IMR-90 (cell line): ENCODE data around the gene MFRP. TPM values are rescaled to one million over a fixed set of nuclear protein-coding genes. Genes with fewer than 3 reads are reported as not detected.

Experiments used
- ATAC-seq: fragments of 200-7000 bp; cut with Tn5 transposase; 2 replicates; pipeline ENCODE4 v1.9.1; 2020; ENCODE audit warnings: low read depth, mild to moderate bottlenecking, moderate library complexity
- BruUV-seq: library from RNA; stranded (reverse); fragments of 400-500 nt; replicated peaks from 2 replicates; lab custom pipeline; 2021; lab: Mats Ljungman, UMichigan
- CTCF ChIA-PET: fragments of 300-600 bp; formaldehyde crosslinking; extraction: SDS; loops from one replicate; lab custom pipeline; 2021; ENCODE audit warnings: antibody characterized with exemption; lab: Yijun Ruan, JAX
- POLR2A ChIA-PET: fragments of 300-600 bp; sonication (Branson Sonifier 250); formaldehyde crosslinking; loops from one replicate; lab custom pipeline; 2022; ENCODE audit warnings: antibody characterized with exemption; ENCODE audit not compliant: unreplicated experiment; lab: Charles Lee
- DNase-seq: peaks from one replicate; pipeline ENCODE4 v3.0.0; 2013
- H2AFZ ChIP-seq: replicated peaks from 2 replicates; pipeline ENCODE3; 2013; ENCODE audit warnings: low read length, mild to moderate bottlenecking; ENCODE audit not compliant: poor library complexity
- H2AK5ac ChIP-seq: 2 replicates; pipeline ENCODE4 v1.6.1; 2013; ENCODE audit warnings: low read depth, low read length, inconsistent platforms
- H2AK9ac ChIP-seq: replicated peaks from 2 replicates; pipeline ENCODE3; 2013; ENCODE audit warnings: mild to moderate bottlenecking, low read depth, low read length, moderate library complexity; ENCODE audit not compliant: poor library complexity
- H2BK120ac ChIP-seq: 2 replicates; pipeline ENCODE4 v1.6.1; 2013; ENCODE audit warnings: low read depth, low read length, inconsistent platforms
- H2BK15ac ChIP-seq: 3 replicates; pipeline ENCODE4 v1.6.1; 2013; ENCODE audit warnings: low read depth, low read length, inconsistent platforms
- H2BK20ac ChIP-seq: 2 replicates; pipeline ENCODE4 v1.6.1; 2013; ENCODE audit warnings: low read depth, mild to moderate bottlenecking, inconsistent platforms, low read length, moderate library complexity
- H2BK5ac ChIP-seq: 2 replicates; pipeline ENCODE4 v1.6.1; 2013; ENCODE audit warnings: mild to moderate bottlenecking, low read depth, low read length, inconsistent platforms; ENCODE audit not compliant: poor library complexity, severe bottlenecking
- H3K14ac ChIP-seq: replicated peaks from 2 replicates; pipeline ENCODE4 v1.6.1; 2013; ENCODE audit warnings: low read depth, low read length, inconsistent platforms
- H3K18ac ChIP-seq: 2 replicates; pipeline ENCODE4 v1.6.1; 2013; ENCODE audit warnings: low read depth, low read length, control low read depth
- H3K23ac ChIP-seq: 2 replicates; pipeline ENCODE4 v1.6.1; 2013; ENCODE audit warnings: low read depth, low read length, inconsistent platforms
- H3K27ac ChIP-seq: 2 replicates; pipeline ENCODE4 v1.5.1; 2013; ENCODE audit warnings: mild to moderate bottlenecking, control low read depth, low read length; ENCODE audit not compliant: insufficient read depth
- H3K27me3 ChIP-seq: 2 replicates; pipeline ENCODE4 v1.6.1; 2013; ENCODE audit warnings: low read length; ENCODE audit not compliant: control insufficient read depth, insufficient read depth
- H3K36me3 ChIP-seq: 2 replicates; pipeline ENCODE4 v1.6.1; 2013; ENCODE audit warnings: low read length, mixed read lengths; ENCODE audit not compliant: control insufficient read depth, insufficient read depth
- H3K4ac ChIP-seq: 2 replicates; pipeline ENCODE4 v1.6.1; 2013; ENCODE audit warnings: low read depth, low read length, inconsistent platforms
- H3K4me1 ChIP-seq: 2 replicates; pipeline ENCODE4 v1.6.1; 2013; ENCODE audit warnings: low read length, mixed read lengths; ENCODE audit not compliant: control insufficient read depth, insufficient read depth
- H3K4me2 ChIP-seq: 2 replicates; pipeline ENCODE4 v1.6.1; 2013; ENCODE audit warnings: low read depth, mild to moderate bottlenecking, control low read depth, low read length, moderate library complexity
- H3K4me3 ChIP-seq: 2 replicates; pipeline ENCODE4 v1.5.1; 2013; ENCODE audit warnings: low read depth, mild to moderate bottlenecking, control low read depth, low read length, moderate library complexity; ENCODE audit not compliant: insufficient read depth
- H3K56ac ChIP-seq: 2 replicates; pipeline ENCODE4 v1.6.1; 2013; ENCODE audit warnings: low read length, inconsistent platforms; ENCODE audit not compliant: insufficient read depth; ENCODE audit errors: extremely low read depth
- H3K79me1 ChIP-seq, 2 experiments: 2 replicates each; pipeline ENCODE4 v1.6.1; 2013; ENCODE audit warnings: low read length in 2 of 2, inconsistent platforms in 1 of 2, low read depth in 1 of 2
- H3K9ac ChIP-seq: 2 replicates; pipeline ENCODE4 v1.6.1; 2013; ENCODE audit warnings: low read depth, low read length, control low read depth
- H3K9me1 ChIP-seq: 2 replicates; pipeline ENCODE4 v1.6.1; 2013; ENCODE audit warnings: low read length, inconsistent platforms; ENCODE audit not compliant: insufficient read depth
- H3K9me3 ChIP-seq: 2 replicates; pipeline ENCODE4 v1.6.1; 2013; ENCODE audit warnings: low read length; ENCODE audit not compliant: control insufficient read depth, insufficient read depth
- H4K20me1 ChIP-seq: 2 replicates; pipeline ENCODE4 v1.6.1; 2013; ENCODE audit warnings: low read length, inconsistent platforms; ENCODE audit not compliant: insufficient read depth
- H4K5ac ChIP-seq: 2 replicates; pipeline ENCODE4 v1.6.1; 2013; ENCODE audit warnings: mild to moderate bottlenecking, low read depth, low read length, control low read depth
- H4K8ac ChIP-seq, 2 experiments: 2 replicates each; pipeline ENCODE4 v1.6.1; 2013; ENCODE audit warnings: low read depth in 2 of 2, low read length in 2 of 2, control low read depth in 1 of 2, inconsistent platforms in 1 of 2
- H4K91ac ChIP-seq: 2 replicates; pipeline ENCODE4 v1.6.1; 2013; ENCODE audit warnings: low read depth, low read length, inconsistent platforms; ENCODE audit not compliant: insufficient read depth
- BHLHE40 ChIP-seq: fragments of 150-350 bp; IDR thresholded peaks from 2 replicates; pipeline ENCODE4 v1.6.1; 2016; ENCODE audit warnings: mild to moderate bottlenecking, low read depth, low read length
- MAZ ChIP-seq: IDR thresholded peaks from 2 replicates; pipeline ENCODE4 v1.6.1; 2012; ENCODE audit warnings: low read depth, mild to moderate bottlenecking, low read length, improper control_type of control experiment, moderate library complexity, borderline replicate concordance
- POLR2A ChIP-seq: IDR thresholded peaks from 2 replicates; pipeline ENCODE4 v1.6.1; 2012; ENCODE audit warnings: mild to moderate bottlenecking, low read depth, low read length
- RAD21 ChIP-seq: IDR thresholded peaks from 2 replicates; pipeline ENCODE4 v1.6.1; 2012; ENCODE audit warnings: low read length, improper control_type of control experiment
- SMC3 ChIP-seq: fragments of 150-350 bp; IDR thresholded peaks from 2 replicates; pipeline ENCODE4 v1.6.1; 2016; ENCODE audit warnings: low read depth, mild to moderate bottlenecking, antibody characterized with exemption, low read length, moderate library complexity
- USF2 ChIP-seq: fragments of 150-350 bp; IDR thresholded peaks from 2 replicates; pipeline ENCODE4 v1.6.1; 2017; ENCODE audit warnings: mild to moderate bottlenecking, antibody characterized with exemption, low read length, low read depth
- WGBS, 2 experiments: methylation state at CpG; one replicate each; pipeline versions ENCODE4 v1.1.5 to v1.1.7; 2013; ENCODE audit warnings: missing lambda C conversion rate in 2 of 2; ENCODE audit not compliant: insufficient read length in 1 of 2; ENCODE audit errors: extremely low coverage in 2 of 2; 5-methylcytosine and 5-hydroxymethylcytosine counted together
- dilution Hi-C: fragments of 300-500 bp; cut with HindIII; formaldehyde crosslinking; loops from one replicate; pipeline ENCODE4 v1.14.3; 2018; ENCODE audit warnings: low sequenced_read_pairs; ENCODE audit not compliant: unreplicated experiment
- in situ Hi-C: fragments of 300-500 bp; cut with MboI; formaldehyde crosslinking; loops from 3 replicates; pipeline ENCODE4 v1.14.3; 2019; ENCODE audit warnings: low sequenced_read_pairs, inconsistent platforms, mixed read lengths
- intact Hi-C: fragments of 100-400 bp; cut with micrococcal nuclease; formaldehyde crosslinking; loops from 2 replicates; pipeline ENCODE4 v1.10.0; 2022
- polyA plus RNA-seq, 3 experiments: library from polyadenylated mRNA; depleted of rRNA; stranded (reverse); fragments of >200 nt; gene quantifications; 2 replicates each; pipeline ENCODE4 v1.2.3, GENCODE V29; 2012; ENCODE audit warnings: low replicate concordance in 1 of 3
- total RNA-seq: library from RNA; depleted of rRNA; stranded (reverse); fragments of >200 nt; gene quantifications from 2 replicates; pipeline ENCODE4 v1.2.3, GENCODE V29; 2012
- TF ChIP-seq, protein P1 (sequence below): conservative IDR thresholded peaks from 2 replicates; pipeline ENCODE4 v1.5.1; 2012; ENCODE audit warnings: mild to moderate bottlenecking, low read depth, low read length, improper control_type of control experiment

The MFRP gene
- total and polyA plus RNA-seq, 2 of the 4 experiments (the other 2 are of a cell fraction), result not detected

GRCh38 chr11:119356349-119357031 is 10.0 kb upstream of the MFRP start:
- Histone ChIP-seq H4K20me1 (peaks cover 7% of the 10 kb centered on the region; the same call in 1 of the 2 replicates), H3K9me3 (no peaks in the 10 kb centered on the region), H3K36me3 (no peaks in the 10 kb centered on the region), H3K23ac (peak overlapping the region; percentile 81), H4K8ac (peak overlapping the region in 1 of 2 experiments; percentile 60; a peak in 1 of 4 replicates), H3K4ac (peak overlapping the region; percentile 36), H2BK15ac (no peak overlapping the region), H2AK5ac (no peak overlapping the region), H3K9ac (peak overlapping the region; percentile 5; the same call in 1 of the 2 replicates), H2BK120ac (peak overlapping the region; percentile 32; the same call in 1 of the 2 replicates), H3K27me3 (0 out of 2 replicates have a peak, but pooled peaks cover 4% of the 10 kb centered on the region), H4K5ac (no peak overlapping the region), H2BK5ac (no peak overlapping the region), H2AFZ (peak overlapping the region; percentile 99), H3K14ac (peak overlapping the region; percentile 62; the same call in 1 of the 2 replicates), H3K9me1 (peaks cover 3% of the 10 kb centered on the region; the same call in 1 of the 2 replicates), H2BK20ac (no peak overlapping the region), H2AK9ac (peak overlapping the region; percentile 84), H3K4me1 (peaks cover 3% of the 10 kb centered on the region), H3K27ac (no peak overlapping the region), H3K56ac (no peak overlapping the region), H4K91ac (no peak overlapping the region), H3K4me3 (peak overlapping the region; percentile 46), H3K4me2 (peak overlapping the region; percentile 76), H3K79me1 (no peaks in the 10 kb centered on the region), H3K18ac (no peak overlapping the region)
- ChIA-PET CTCF (interaction anchor here (0.5 to 2.9 kb wide), 27 partner anchors 8 to 830 kb away, joined by 3 to 32 read pairs (median 4); partner anchors contain the start of genes C1QTNF5 and USP2), POLR2A (interaction anchor here (0.7 to 1.2 kb wide), 3 partner anchors 19 to 983 kb away, joined by 3 to 6 read pairs (median 3); no protein-coding TSS in a partner anchor)
- TF ChIP-seq RAD21, result peak; percentile 79
- no peak for TF ChIP-seq USF2
- peak; percentile 64; the same call in 1 of the 2 replicates for TF ChIP-seq MAZ
- TF ChIP-seq POLR2A, result no peak
- TF ChIP-seq, protein P1, sequence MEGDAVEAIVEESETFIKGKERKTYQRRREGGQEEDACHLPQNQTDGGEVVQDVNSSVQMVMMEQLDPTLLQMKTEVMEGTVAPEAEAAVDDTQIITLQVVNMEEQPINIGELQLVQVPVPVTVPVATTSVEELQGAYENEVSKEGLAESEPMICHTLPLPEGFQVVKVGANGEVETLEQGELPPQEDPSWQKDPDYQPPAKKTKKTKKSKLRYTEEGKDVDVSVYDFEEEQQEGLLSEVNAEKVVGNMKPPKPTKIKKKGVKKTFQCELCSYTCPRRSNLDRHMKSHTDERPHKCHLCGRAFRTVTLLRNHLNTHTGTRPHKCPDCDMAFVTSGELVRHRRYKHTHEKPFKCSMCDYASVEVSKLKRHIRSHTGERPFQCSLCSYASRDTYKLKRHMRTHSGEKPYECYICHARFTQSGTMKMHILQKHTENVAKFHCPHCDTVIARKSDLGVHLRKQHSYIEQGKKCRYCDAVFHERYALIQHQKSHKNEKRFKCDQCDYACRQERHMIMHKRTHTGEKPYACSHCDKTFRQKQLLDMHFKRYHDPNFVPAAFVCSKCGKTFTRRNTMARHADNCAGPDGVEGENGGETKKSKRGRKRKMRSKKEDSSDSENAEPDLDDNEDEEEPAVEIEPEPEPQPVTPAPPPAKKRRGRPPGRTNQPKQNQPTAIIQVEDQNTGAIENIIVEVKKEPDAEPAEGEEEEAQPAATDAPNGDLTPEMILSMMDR, result peak; percentile 90
- TF ChIP-seq BHLHE40, result 0 out of 2 replicates have a peak, but pooled peaks have one; percentile 5
- peak; percentile 75 for TF ChIP-seq SMC3
- ATAC-seq, result peak; percentile 87
- peak; percentile 66 for DNase-seq
- WGBS, 2 experiments, result 0% methylated on average over 4 of the region's 54 CpGs; no CpG with 5 or more reads in 1 of the 2 experiments
- no TSS peak for BruUV-seq
- dilution Hi-C loops (no loop called here), in situ Hi-C loops (loop anchor here (5.0 to 25.0 kb wide), 2 partner anchors 116 to 756 kb away; no protein-coding TSS in a partner anchor), intact Hi-C loops (loop anchor here (1.0 kb wide), 2 partner anchors 18 to 118 kb away; no protein-coding TSS in a partner anchor)
